ENCODE data around the gene COL27A1.

The COL27A1 gene

GRCh38 chr9:114192539-114192938 lies 37.2 kb downstream of the COL27A1 start:
- no peak for TF ChIP-seq CTCF (IDR thresholded peaks at IDR 0.05; ENCODE audit: borderline replicate concordance, control extremely low read depth, extremely low read depth, insufficient read depth, missing control alignments)
- in situ Hi-C loops (cut with MboI; ENCODE audit: low sequenced_read_pairs, unreplicated experiment), result no loop called here
- no peak for DNase-seq (ENCODE audit: low spot score)

- TF ChIP-seq CTCF (IDR thresholded peaks at IDR 0.05; ENCODE audit: borderline replicate concordance, control extremely low read depth, extremely low read depth, insufficient read depth, missing control alignments), result no peak
- in situ Hi-C loops (cut with MboI; ENCODE audit: low sequenced_read_pairs, unreplicated experiment), result no loop called here
- no peak for DNase-seq (ENCODE audit: low spot score)
Observed at GRCh38 chr9:114193090-114193489, 37.8 kb downstream of the COL27A1 start.

- in situ Hi-C loops (cut with MboI; ENCODE audit: low sequenced_read_pairs, unreplicated experiment), result no loop called here
- TF ChIP-seq CTCF (IDR thresholded peaks at IDR 0.05; ENCODE audit: borderline replicate concordance, control extremely low read depth, extremely low read depth, insufficient read depth, missing control alignments), result no peak
Observed at GRCh38 chr9:114196117-114196516, 40.8 kb downstream of the COL27A1 start.

GRCh38 chr9:114196979-114197622 lies 41.8 kb downstream of the COL27A1 start:
- DNase-seq (ENCODE audit: low spot score), result no peak
- in situ Hi-C loops (cut with MboI; ENCODE audit: low sequenced_read_pairs, unreplicated experiment), result no loop called here
- no peak for TF ChIP-seq CTCF (IDR thresholded peaks at IDR 0.05; ENCODE audit: borderline replicate concordance, control extremely low read depth, extremely low read depth, insufficient read depth, missing control alignments)

More at GRCh38 chr9:114196117-114196516, 40.8 kb downstream of the COL27A1 start:
- DNase-seq (ENCODE audit: low spot score), result no peak

GRCh38 chr9:114198249-114199040 lies 43.1 kb downstream of the COL27A1 start:
- TF ChIP-seq CTCF (IDR thresholded peaks at IDR 0.05; ENCODE audit: borderline replicate concordance, control extremely low read depth, extremely low read depth, insufficient read depth, missing control alignments), result no peak
- no peak for DNase-seq (ENCODE audit: low spot score)
- in situ Hi-C loops (cut with MboI; ENCODE audit: low sequenced_read_pairs, unreplicated experiment), result no loop called here

- no peak for DNase-seq (ENCODE audit: low spot score)
- in situ Hi-C loops (cut with MboI; ENCODE audit: low sequenced_read_pairs, unreplicated experiment), result no loop called here
- TF ChIP-seq CTCF (IDR thresholded peaks at IDR 0.05; ENCODE audit: borderline replicate concordance, control extremely low read depth, extremely low read depth, insufficient read depth, missing control alignments), result no peak
Observed at GRCh38 chr9:114200721-114201300, 45.5 kb downstream of the COL27A1 start.
